Fibroblast of villous mesenchyme (primary cell): Measurements from ENCODE around the gene ATP8B1. TPM values are rescaled to one million over a fixed set of nuclear protein-coding genes. Genes with fewer than 3 reads are reported as not detected.

Experiments
- DNase-seq: peaks from one replicate; pipeline ENCODE4 v3.0.0-alpha.2; 2010; ENCODE audit warnings: low read depth
- H3K4me3 ChIP-seq: 2 replicates; pipeline ENCODE4 v1.5.1; 2011; ENCODE audit warnings: low read depth, mild to moderate bottlenecking, low read length
- total RNA-seq: library from RNA; depleted of rRNA; stranded (reverse); fragments of >200 nt; gene quantifications from 2 replicates; pipeline ENCODE4 v1.2.3, GENCODE V29; 2012
- TF ChIP-seq, protein P1 (sequence below): IDR thresholded peaks from 2 replicates; pipeline ENCODE4 v1.5.1; 2012; ENCODE audit warnings: low read depth, mild to moderate bottlenecking, low read length; ENCODE audit not compliant: insufficient read depth

Gene ATP8B1
- total RNA-seq, 1 donor = 26.3 TPM

DNA sequence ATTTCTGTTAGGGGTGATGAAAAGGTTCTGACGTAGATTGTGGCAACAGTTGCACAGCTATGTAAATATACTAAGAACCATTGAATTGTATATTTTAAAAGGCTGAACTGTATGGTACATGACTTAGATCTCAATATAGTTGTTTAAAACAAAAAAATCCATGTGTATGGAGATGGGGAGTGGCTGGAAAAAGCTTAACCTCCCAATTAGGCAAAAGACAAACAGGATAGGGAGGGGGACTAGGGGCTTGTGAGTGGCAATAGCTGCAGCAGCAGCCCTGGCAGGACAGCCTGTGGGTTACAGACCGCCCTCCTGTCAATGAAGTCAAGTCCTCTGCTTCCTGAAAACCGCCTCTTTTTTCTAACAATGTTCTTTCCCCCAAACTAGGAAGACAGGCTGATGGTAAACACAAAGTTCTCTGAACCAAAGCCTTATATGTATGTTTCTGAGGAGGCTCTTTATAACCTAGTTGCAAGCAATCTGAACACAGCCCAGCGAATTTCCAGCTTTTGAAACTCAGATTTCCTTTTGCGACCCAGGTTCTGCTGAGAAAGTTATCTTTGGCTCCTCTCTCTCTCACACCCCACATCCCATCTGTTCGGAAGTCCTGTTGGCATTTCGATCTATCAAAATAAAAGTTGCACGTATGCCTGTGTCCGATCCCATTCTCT lies 10.3 kb downstream of the ATP8B1 start:
- DNase-seq = no peak
- TF ChIP-seq, protein P1, sequence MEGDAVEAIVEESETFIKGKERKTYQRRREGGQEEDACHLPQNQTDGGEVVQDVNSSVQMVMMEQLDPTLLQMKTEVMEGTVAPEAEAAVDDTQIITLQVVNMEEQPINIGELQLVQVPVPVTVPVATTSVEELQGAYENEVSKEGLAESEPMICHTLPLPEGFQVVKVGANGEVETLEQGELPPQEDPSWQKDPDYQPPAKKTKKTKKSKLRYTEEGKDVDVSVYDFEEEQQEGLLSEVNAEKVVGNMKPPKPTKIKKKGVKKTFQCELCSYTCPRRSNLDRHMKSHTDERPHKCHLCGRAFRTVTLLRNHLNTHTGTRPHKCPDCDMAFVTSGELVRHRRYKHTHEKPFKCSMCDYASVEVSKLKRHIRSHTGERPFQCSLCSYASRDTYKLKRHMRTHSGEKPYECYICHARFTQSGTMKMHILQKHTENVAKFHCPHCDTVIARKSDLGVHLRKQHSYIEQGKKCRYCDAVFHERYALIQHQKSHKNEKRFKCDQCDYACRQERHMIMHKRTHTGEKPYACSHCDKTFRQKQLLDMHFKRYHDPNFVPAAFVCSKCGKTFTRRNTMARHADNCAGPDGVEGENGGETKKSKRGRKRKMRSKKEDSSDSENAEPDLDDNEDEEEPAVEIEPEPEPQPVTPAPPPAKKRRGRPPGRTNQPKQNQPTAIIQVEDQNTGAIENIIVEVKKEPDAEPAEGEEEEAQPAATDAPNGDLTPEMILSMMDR = no peak
- no peak overlapping the region for H3K4me3 ChIP-seq

DNA sequence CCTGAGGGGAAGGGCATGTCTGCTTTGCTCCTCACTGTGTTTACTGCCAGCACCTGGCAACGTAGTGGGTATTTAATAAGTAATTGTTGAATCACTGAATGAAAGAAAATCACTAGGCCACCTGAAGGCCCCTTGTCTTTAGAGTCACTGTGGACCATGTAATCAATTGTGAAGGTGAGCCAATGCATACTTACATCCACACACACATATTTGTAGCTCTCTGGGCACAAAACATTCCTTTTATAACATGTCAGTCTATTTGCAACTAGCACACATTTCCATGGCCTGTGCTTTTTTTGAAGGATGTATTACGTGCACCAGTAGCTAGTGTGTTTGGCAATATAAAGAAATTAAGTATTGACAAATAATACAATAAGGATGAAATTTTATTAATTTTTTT lies 11.2 kb downstream of the ATP8B1 start:
- H3K4me3 ChIP-seq = no peak overlapping the region
- no peak for DNase-seq
- TF ChIP-seq, protein P1 = no peak

DNA sequence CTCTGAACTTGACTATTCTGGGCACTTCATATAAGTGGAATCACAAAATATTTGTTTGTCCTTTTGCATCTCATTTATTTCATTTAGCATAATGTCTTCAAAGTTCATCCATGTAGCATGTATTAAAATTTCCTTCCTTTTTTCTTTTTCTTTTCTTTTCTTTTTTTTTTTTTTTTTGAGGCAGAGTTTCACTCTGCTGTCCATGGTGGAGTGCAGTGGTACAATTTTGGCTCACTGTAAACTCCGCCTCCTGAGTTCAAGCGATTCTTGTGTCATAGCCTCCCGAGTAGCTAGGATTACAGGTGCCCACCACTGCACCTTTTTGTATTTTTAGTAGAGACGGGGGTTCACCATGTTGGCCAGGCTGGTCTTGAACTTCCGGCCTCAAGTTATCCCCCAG lies 11.9 kb downstream of the ATP8B1 start:
- no peak overlapping the region for H3K4me3 ChIP-seq
- TF ChIP-seq, protein P1 = no peak
- DNase-seq = no peak

DNA sequence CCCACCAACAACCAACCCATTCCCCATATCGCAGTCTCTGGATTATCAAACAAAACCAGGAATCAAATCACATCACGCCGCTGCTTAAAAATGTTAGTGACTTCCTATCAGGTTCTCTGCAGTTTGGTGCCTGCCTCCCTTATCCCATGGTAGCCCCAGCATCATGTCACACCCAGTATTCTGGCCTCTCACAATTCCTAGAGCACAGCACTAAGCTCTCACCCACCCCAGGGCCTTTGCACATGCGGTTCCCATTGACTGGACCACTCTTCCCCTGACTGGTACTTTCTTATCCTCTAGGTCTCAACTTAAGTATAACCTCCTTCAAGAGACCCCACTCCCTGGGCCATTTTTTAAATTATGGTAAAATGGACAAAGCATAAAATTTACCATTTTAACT lies 12.8 kb downstream of the ATP8B1 start:
- TF ChIP-seq, protein P1 = no peak
- no peak for DNase-seq

DNA sequence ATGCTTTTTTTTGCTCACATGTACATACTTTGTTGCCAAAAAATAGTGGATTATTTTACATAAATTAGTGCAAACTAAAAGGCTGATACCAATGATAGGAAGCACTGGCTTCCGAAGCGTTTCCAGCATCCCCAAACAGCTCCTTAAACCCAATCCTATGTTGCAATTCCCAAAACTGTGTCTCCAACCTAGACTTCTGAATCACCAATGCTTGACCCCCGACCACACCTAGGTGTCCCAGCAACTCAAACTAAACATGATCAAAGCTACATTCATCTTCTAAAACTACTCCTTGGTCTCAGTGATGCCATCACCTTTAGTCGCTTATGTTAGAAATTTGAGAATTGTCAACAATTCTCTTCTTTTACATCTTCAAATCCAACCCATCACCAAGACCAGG lies 13.4 kb downstream of the ATP8B1 start:
- TF ChIP-seq, protein P1 = no peak
- DNase-seq = no peak
- no peak overlapping the region for H3K4me3 ChIP-seq

More for the DNA sequence above, 12.8 kb downstream of the ATP8B1 start:
- no peak overlapping the region for H3K4me3 ChIP-seq

DNA sequence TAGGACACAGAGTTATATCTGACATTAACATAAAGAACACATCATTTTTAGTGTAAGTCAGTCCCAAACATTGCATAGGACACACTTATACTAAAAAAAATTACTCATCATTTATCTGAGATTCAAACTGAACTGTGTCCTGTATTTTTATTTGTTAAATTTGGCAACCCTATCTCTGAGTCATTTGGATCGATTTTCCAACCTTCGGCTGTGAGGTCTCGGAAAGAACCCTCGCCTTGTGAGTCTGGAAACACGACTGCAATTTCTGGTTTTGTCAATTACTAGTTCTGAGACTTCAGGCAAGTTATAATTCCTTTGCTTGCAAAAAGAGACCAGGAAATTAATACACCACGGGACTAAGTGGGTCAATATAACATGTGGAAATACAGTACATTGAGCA lies 14.0 kb downstream of the ATP8B1 start:
- peak overlapping the region; percentile 2 for H3K4me3 ChIP-seq
- TF ChIP-seq, protein P1 = no peak
- DNase-seq = peak; percentile 44
